GM21717 (cell line): ENCODE results near the gene PRC1.

Source experiments
- ATAC-seq: cut with Tn5 transposase; IDR thresholded peaks from one replicate; pipeline ENCODE4 v1.9.1; 2021; ENCODE audit warnings: mild to moderate bottlenecking, moderate library complexity; ENCODE audit not compliant: unreplicated experiment

The PRC1 gene

DNA sequence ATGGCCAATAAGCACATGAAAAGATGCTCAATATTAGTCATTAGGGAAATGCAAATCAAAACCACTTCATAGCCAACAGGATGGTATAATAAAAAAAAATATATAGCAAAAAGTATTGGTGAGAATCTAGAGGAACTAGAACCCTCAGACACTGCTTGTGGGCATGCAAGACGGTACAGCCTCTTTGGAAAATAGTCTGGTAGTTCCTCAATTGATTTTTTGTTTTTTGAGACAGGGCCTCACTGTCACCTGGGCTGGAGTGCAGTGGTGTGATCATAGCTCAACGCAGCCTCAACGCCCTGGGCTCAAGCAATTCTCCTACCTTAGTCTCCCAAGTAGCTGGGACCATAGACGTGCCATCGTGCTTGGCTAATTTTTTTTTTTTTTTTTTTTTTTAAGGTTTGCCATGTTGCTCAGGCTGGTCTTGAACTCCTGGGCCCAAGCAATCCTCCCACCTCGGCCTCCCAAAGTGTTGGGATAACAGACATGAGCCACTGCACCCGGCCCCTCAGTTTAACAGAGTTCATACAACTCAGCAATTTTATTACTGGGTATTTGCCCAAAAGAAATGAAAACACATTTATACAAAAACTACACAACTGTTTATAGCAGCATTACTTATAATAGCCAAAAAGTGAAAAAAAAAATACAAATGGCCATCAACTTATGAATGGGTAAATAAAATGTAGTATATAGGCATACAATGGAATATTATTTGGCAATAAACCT, 5.1 kb downstream of the PRC1 start:
- ATAC-seq, result no peak

DNA sequence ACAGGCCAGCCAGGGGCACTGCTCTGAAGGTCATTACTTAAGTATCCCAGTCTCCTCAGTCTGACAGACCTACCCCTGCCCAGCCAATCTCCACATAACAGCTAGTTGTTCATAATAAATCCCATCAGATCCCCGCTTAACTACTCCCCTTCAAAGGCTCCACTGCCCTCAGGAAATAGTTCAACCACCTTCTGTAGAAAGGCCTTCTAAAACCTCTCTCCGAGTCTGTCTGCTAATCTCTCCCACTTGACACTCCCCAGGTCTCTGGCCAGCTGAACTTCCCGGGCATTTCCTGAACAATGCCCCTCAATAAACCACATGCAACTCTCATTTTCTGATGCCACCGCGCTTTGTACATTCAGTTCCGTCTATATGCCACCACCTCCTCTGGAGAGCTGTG, 6.0 kb downstream of the PRC1 start:
- ATAC-seq, result no peak

GRCh38 chr15:90987561-90988141, 6.7 kb downstream of the PRC1 start:
- ATAC-seq, result no peak

DNA sequence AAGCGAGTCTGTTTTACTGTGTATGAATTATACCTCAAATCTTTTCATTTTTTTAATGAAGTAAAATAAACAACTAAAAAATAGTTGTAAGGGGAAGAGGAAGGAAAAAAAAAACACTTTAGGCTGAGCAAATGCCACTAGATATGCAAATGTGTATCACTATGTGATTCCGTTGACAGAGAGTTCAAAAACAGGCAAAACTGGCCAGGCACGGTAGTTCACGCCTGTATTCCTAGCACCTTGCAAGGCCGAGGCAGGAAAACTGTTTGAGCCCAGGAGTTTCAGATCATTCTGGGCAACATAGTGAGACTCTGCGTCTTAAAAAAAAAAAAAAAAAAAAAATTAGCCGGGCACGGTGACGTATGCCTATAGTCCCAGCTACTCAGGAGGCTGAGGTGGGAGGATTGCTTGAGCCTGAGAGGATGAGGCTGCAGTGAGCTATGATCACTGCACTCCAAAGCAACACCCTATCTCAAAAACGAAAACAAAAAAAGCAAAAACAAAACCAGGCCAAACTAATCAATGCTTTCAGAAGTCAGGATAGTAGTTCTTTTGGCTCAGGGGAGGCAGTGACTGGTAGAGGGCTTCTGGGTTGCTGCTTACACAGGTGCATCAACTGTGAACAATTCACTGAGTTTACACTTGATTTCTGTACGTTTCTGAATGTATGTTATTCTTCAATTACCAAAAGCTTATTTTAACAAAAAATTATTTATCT, 7.4 kb downstream of the PRC1 start:
- peak; percentile 58 for ATAC-seq

GRCh38 chr15:90982135-90982534, 12.2 kb downstream of the PRC1 start:
- peak; percentile 42 for ATAC-seq

GRCh38 chr15:90981681-90982080, 12.7 kb downstream of the PRC1 start:
- peak; percentile 79 for ATAC-seq

GRCh38 chr15:90979582-90979981, 14.8 kb downstream of the PRC1 start:
- no peak for ATAC-seq

DNA sequence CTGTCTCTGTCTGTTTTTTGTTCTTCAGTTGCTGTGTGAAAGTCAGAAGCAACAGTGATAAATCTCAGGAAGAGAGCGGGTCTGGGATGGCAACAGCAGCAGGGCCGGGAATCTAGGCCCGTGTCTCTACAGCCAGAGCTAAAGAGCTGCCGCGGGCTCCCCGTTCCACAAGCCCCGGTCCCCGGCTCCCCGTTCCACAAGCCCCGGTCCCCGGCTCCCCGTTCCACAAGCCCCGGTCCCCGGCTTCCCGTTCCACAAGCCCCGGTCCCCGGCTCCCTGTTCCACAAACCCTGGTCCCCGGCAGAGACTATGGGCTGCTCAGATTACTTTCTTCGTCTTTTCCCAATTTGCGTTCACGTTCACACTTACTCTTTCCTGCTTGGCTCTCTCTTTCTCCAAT, 20.1 kb downstream of the PRC1 start:
- ATAC-seq, result no peak

- no peak for ATAC-seq
Observed at GRCh38 chr15:90972133-90972532, 22.2 kb downstream of the PRC1 start.

- no peak for ATAC-seq
Observed at GRCh38 chr15:90970274-90970673, 24.1 kb downstream of the PRC1 start.

DNA sequence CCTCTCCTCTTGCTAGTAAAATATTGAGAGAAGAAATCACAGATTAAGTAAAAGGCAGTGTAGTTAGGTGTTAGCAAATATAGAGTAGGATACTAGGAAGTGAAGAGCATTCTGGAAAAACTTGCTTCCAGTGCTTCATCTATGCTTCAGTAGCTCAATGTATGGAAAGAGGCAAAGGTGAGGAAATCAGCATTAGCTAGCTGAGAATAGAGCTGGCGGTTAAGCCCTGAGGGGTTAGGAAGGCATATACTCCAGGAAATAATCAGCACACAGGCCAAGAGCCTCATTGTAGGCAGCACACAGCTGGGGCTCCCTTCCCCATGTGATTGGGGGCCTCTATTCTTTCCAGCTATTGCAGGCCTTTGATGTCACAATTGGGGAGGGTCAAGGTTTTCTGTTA, 25.9 kb downstream of the PRC1 start:
- ATAC-seq, result no peak

- no peak for ATAC-seq
Observed at GRCh38 chr15:90967206-90967605, 27.1 kb downstream of the PRC1 start.

DNA sequence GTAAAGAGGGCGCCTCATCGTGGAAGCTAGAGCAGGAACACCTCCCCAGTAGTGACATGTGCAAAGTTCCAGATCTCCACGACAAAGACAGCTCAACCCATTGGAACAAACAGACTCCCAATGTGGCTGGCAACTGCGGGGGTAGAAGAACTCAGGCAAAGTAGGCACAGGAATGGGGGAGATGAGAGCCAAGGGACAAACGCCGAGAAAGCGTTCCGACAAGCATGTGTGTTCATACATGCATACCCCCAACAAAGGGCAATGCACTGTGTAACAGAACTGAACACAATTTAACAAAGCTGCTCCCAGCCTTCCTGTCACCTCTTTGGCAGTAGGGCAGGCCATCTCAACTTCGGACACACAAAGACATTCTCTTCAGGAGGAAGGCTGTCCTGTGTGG, 28.1 kb downstream of the PRC1 start:
- no peak for ATAC-seq

GRCh38 chr15:90962021-90962420, 32.3 kb downstream of the PRC1 start:
- ATAC-seq, result no peak

DNA sequence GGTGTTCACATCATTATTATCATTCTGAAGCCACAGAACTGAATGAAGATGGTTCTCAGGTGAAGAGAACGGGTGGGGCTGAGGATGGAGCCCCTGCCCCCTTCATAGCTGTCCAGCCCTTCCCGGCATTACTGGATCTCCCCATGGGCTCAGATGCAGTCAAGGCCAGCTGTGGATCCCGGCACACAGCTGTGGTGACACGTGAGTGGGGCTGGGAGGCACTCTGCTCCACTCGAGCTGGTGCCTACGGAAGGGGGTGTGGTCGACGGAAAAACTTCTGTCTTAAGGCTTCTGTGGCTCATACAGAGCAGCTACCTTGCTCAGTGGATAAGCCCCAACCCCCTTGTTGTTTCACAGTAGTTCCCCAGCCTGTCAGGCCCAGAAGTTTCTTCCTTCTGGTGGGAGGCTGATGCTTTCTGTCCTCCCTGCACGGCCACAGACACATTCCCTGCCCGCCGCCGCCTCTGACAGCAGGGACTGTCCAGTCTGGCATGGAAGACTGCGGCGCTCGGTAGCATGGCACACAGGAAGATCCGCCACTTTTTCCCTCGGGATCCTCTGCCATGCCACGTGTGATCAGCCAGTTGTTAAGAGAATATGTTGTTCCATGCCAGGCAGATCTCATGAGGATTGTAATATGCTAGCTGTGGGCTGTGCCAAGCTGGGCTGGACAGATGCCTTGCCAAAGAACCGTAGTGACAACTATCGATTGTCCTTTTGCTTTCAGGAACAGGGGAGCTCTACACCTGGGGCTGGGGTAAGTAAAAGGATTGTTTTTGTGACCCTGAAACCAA, 33.8 kb downstream of the PRC1 start:
- ATAC-seq, result no peak

GRCh38 chr15:90959894-90960293, 34.4 kb downstream of the PRC1 start:
- no peak for ATAC-seq

- ATAC-seq, result no peak
Observed at GRCh38 chr15:90959028-90959595, 35.2 kb downstream of the PRC1 start.

DNA sequence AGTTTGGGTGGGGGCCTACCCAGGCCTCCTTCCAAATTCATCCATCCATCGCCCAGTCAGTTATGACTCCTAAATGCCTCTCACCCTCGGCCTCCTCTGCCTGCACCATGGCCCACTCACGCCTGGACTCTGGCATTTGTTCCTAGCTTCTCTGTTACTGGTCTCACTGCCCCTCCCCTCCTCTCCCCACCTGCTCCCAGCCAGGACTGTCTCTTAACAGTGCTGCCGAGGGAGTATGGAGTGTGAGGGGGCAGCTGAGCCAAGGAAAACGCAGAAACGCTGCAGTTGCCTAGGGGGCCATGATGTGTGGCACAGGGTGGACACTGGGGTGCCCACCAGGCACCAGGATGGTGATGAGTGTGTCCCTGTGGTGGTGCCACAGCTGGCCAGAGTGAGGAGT, 36.5 kb downstream of the PRC1 start:
- no peak for ATAC-seq

GRCh38 chr15:90957031-90957790, 37.1 kb downstream of the PRC1 start:
- no peak for ATAC-seq

DNA sequence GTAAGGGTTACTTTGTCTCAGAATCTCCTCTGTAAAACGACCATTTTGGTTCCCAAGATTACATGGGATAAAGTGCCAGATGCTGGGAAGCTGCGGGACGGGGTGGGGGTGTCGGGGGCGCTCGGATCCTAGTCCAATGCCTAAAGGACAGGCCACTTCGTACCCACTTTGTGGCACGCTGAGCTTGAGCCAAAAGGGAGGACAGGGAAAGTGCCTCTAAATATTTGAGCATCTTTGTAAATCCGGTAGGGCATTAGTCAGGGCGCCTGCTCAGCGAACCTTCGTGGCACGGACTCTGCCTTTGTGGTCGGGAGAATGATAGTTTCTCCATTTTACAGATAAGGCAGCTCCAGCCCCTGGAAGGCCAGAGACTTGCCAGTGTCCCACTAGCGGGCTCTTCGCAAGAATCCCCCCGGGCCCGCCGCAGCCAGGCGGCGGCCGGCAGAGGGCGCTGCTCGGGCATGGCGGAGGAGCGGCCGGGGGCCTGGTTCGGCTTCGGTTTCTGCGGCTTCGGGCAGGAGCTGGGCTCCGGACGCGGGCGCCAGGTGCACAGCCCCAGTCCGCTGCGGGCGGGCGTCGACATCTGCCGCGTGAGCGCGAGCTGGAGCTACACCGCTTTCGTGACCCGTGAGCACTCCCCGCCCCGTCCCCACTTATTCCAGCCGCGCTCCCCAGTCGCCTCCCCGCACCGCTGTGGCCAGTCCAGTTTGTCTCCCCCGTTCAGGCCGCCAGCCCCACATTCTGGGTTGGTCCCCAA, 37.9 kb downstream of the PRC1 start:
- no peak for ATAC-seq
